Keratinocyte (primary cell): ENCODE data around the gene C6orf47. TPM values are rescaled to one million over a fixed set of nuclear protein-coding genes. Genes with fewer than 3 reads are reported as not detected.

Source experiments
- DNase-seq: peaks from one replicate; pipeline ENCODE4 v3.0.0-alpha.2; 2011; ENCODE audit warnings: low read depth, missing footprints, low spot score
- FAIRE-seq: peaks from 2 replicates; lab custom pipeline; 2011; peaks lifted over from hg19 to GRCh38; lab: Jason Lieb, UNC
- H2AFZ ChIP-seq: 2 replicates; pipeline ENCODE4 v1.6.0; 2012; ENCODE audit warnings: low read length, control low read depth, inconsistent platforms; ENCODE audit not compliant: control insufficient read depth
- H3K27ac ChIP-seq: 2 replicates; pipeline ENCODE4 v1.5.1; 2011; ENCODE audit warnings: low read length; ENCODE audit not compliant: control insufficient read depth, insufficient read depth
- H3K27me3 ChIP-seq: 3 replicates; pipeline ENCODE4 v1.6.0; 2011; ENCODE audit warnings: low read length; ENCODE audit not compliant: control insufficient read depth, insufficient read depth; ENCODE audit errors: extremely low read depth
- H3K36me3 ChIP-seq, 2 experiments: 2 replicates in 1 of 2; 3 replicates in 1 of 2; pipeline ENCODE4 v1.5.1; 2011; ENCODE audit warnings: low read length in 2 of 2, mild to moderate bottlenecking in 1 of 2; ENCODE audit not compliant: control insufficient read depth in 2 of 2, insufficient read depth in 2 of 2; ENCODE audit errors: extremely low read depth in 1 of 2
- H3K4me1 ChIP-seq: 3 replicates; pipeline ENCODE4 v1.5.1; 2011; ENCODE audit warnings: low read length; ENCODE audit not compliant: control insufficient read depth, insufficient read depth; ENCODE audit errors: extremely low read depth
- H3K4me2 ChIP-seq: 3 replicates; pipeline ENCODE4 v1.6.0; 2011; ENCODE audit warnings: low read depth, low read length; ENCODE audit not compliant: control insufficient read depth, insufficient read depth; ENCODE audit errors: extremely low read depth
- H3K4me3 ChIP-seq, 3 experiments: fragments of 200-600 bp in 1 of 3; sonication (generic) in 1 of 3; 2 replicates in 2 of 3; 3 replicates in 1 of 3; pipeline ENCODE4 v1.5.1; 2011 to 2016; ENCODE audit warnings: low read length in 3 of 3, mild to moderate bottlenecking in 3 of 3, control low read depth in 2 of 3, inconsistent platforms in 1 of 3, low read depth in 1 of 3, mixed read lengths in 1 of 3, mixed run types in 1 of 3, moderate library complexity in 1 of 3; ENCODE audit not compliant: control insufficient read depth in 2 of 3, insufficient read depth in 2 of 3; ENCODE audit errors: extremely low read depth in 1 of 3
- H3K79me2 ChIP-seq: 2 replicates; pipeline ENCODE4 v1.6.0; 2012; ENCODE audit warnings: low read length; ENCODE audit not compliant: control insufficient read depth, insufficient read depth
- H3K9ac ChIP-seq: 3 replicates; pipeline ENCODE4 v1.6.0; 2011; ENCODE audit warnings: low read length; ENCODE audit not compliant: control insufficient read depth, insufficient read depth; ENCODE audit errors: extremely low read depth
- H3K9me1 ChIP-seq: 3 replicates; pipeline ENCODE4 v1.6.0; 2011; ENCODE audit warnings: low read length; ENCODE audit not compliant: control insufficient read depth, insufficient read depth; ENCODE audit errors: extremely low read depth
- H3K9me3 ChIP-seq: 2 replicates; pipeline ENCODE4 v1.5.1; 2012; ENCODE audit warnings: low read depth, low read length; ENCODE audit not compliant: control insufficient read depth
- H4K20me1 ChIP-seq: 3 replicates; pipeline ENCODE4 v1.6.0; 2011; ENCODE audit warnings: low read length; ENCODE audit not compliant: control insufficient read depth, insufficient read depth; ENCODE audit errors: extremely low read depth
- CTCF ChIP-seq, 3 experiments: IDR thresholded peaks in 1 of 3; conservative IDR thresholded peaks in 1 of 3; optimal IDR thresholded peaks in 1 of 3; 2 replicates in 2 of 3; 3 replicates in 1 of 3; pipeline versions ENCODE3 to v1.5.1; 2011; ENCODE audit warnings: low read length in 3 of 3, mild to moderate bottlenecking in 3 of 3, moderate library complexity in 2 of 3, control low read depth in 1 of 3, inconsistent platforms in 1 of 3; ENCODE audit not compliant: insufficient read depth in 2 of 3; ENCODE audit errors: extremely low read depth in 1 of 3
- EZH2 ChIP-seq: IDR thresholded peaks from one replicate; pipeline ENCODE4 v1.6.1; 2012; ENCODE audit warnings: inconsistent platforms, mild to moderate bottlenecking, low read length, moderate library complexity
- dilution Hi-C: fragments of 300-500 bp; cut with MboI; formaldehyde crosslinking; loops from one replicate; pipeline ENCODE4 v1.7.0; 2020; ENCODE audit warnings: low sequenced_read_pairs; ENCODE audit not compliant: extremely low pct_ligation_motif_present
- polyA plus RNA-seq, 5 experiments: library from polyadenylated mRNA; depleted of rRNA in 3 of 5; stranded (reverse) in 3 of 5; stranded (forward) in 1 of 5; unstranded in 1 of 5; fragments of >200 nt; gene quantifications; 1 replicate in 1 of 5; 2 replicates in 3 of 5; 3 replicates in 1 of 5; pipeline versions ENCODE4 v1.2.1 to v1.2.3, GENCODE V29; 2011 to 2012; ENCODE audit warnings: missing spikeins in 2 of 5, low read depth in 1 of 5, low replicate concordance in 1 of 5

The C6orf47 gene
- polyA plus RNA-seq, 1 donor (not counting 4 experiments of a cell fraction or from before 2014, with no cell fraction given): 7.9 TPM

- FAIRE-seq (no peak), DNase-seq (no peak)
- Histone ChIP-seq H3K9ac (no peak overlapping the region), H3K27ac (no peak overlapping the region), H3K4me3 (no peak overlapping the region), H3K27me3 (no peaks in the 10 kb centered on the region), H2AFZ (no peak overlapping the region), H3K4me2 (no peak overlapping the region), H3K36me3 (peaks cover 8 to 10% of the 10 kb centered on the region in 2 experiments), H3K9me3 (no peaks in the 10 kb centered on the region), H3K9me1 (no peaks in the 10 kb centered on the region), H4K20me1 (no peaks in the 10 kb centered on the region), H3K4me1 (peaks cover 27% of the 10 kb centered on the region), H3K79me2 (peaks cover 50% of the 10 kb centered on the region)
- dilution Hi-C loops: no loop called here
- TF ChIP-seq EZH2: no peak
- TF ChIP-seq CTCF (optimal IDR thresholded peaks at IDR 0.05 in 1 of 3, IDR thresholded peaks at IDR 0.05 in 1 of 3, conservative IDR thresholded peaks at IDR 0.05 in 1 of 3; ENCODE audit: extremely low read depth in 1 of 3, insufficient read depth in 2 of 3, low read length in 3 of 3): no peak
These were observed 5.8 kb downstream of the C6orf47 start for GRCh38 chr6:31654574-31655348.

GRCh38 chr6:31652925-31653724 lies 7.5 kb downstream of the C6orf47 start:
- dilution Hi-C loops: no loop called here
- TF ChIP-seq EZH2 (no peak), CTCF (optimal IDR thresholded peaks at IDR 0.05 in 1 of 3, IDR thresholded peaks at IDR 0.05 in 1 of 3, conservative IDR thresholded peaks at IDR 0.05 in 1 of 3; ENCODE audit: extremely low read depth in 1 of 3, insufficient read depth in 2 of 3, low read length in 3 of 3) (no peak)

More at GRCh38 chr6:31652925-31653724, 7.5 kb downstream of the C6orf47 start:
- H3K79me2 ChIP-seq: peaks cover 46% of the 10 kb centered on the region
- H3K9ac ChIP-seq: peak overlapping the region; percentile 99
- no peaks in the 10 kb centered on the region for H3K27me3 ChIP-seq
- peak overlapping the region; percentile 62 to 96 (median 96) for H3K4me3 ChIP-seq
- peak overlapping the region; percentile 90 for H2AFZ ChIP-seq
- no peaks in the 10 kb centered on the region for H3K9me3 ChIP-seq
- H3K4me2 ChIP-seq: peak overlapping the region; percentile 99
- peak; percentile 50 for DNase-seq
- H3K27ac ChIP-seq: peak overlapping the region; percentile 100
- H3K9me1 ChIP-seq: no peaks in the 10 kb centered on the region
- H3K36me3 ChIP-seq: peaks cover 16 to 21% of the 10 kb centered on the region in 2 experiments
- H4K20me1 ChIP-seq: peaks cover 4% of the 10 kb centered on the region
- FAIRE-seq: peak; percentile 65
- peaks cover 12% of the 10 kb centered on the region for H3K4me1 ChIP-seq
